Omental fat pad (tissue), 4 donors: ENCODE results near the gene ELN. TPM values are rescaled to one million over a fixed set of nuclear protein-coding genes. Genes with fewer than 3 reads are reported as not detected.

Source experiments
- ATAC-seq: fragments of 150-250 bp; one replicate; pipeline ENCODE4 v1.9.1; 2016; ENCODE audit warnings: mild to moderate bottlenecking, moderate library complexity; ENCODE audit not compliant: low FRiP score
- DNase-seq: peaks from one replicate; pipeline ENCODE4 v3.0.0-alpha.2; 2019; ENCODE audit warnings: low spot score
- CTCF ChIP-seq, 3 donors: fragments of 450-650 bp; IDR thresholded peaks; one replicate each; pipeline ENCODE4 v1.5.1; 2016 to 2017; ENCODE audit warnings: antibody characterized with exemption in 3 of 3, mild to moderate bottlenecking in 3 of 3, moderate library complexity in 2 of 3
- total RNA-seq, 4 donors: library from RNA; depleted of rRNA; stranded (reverse); fragments of >200 nt; gene quantifications; one replicate each; pipeline ENCODE4 v1.1.0, GENCODE V29; 2016

ELN gene
- total RNA-seq, 4 donors from 2014 or later, result 61.2 to 133 (median 83.8) TPM

DNA sequence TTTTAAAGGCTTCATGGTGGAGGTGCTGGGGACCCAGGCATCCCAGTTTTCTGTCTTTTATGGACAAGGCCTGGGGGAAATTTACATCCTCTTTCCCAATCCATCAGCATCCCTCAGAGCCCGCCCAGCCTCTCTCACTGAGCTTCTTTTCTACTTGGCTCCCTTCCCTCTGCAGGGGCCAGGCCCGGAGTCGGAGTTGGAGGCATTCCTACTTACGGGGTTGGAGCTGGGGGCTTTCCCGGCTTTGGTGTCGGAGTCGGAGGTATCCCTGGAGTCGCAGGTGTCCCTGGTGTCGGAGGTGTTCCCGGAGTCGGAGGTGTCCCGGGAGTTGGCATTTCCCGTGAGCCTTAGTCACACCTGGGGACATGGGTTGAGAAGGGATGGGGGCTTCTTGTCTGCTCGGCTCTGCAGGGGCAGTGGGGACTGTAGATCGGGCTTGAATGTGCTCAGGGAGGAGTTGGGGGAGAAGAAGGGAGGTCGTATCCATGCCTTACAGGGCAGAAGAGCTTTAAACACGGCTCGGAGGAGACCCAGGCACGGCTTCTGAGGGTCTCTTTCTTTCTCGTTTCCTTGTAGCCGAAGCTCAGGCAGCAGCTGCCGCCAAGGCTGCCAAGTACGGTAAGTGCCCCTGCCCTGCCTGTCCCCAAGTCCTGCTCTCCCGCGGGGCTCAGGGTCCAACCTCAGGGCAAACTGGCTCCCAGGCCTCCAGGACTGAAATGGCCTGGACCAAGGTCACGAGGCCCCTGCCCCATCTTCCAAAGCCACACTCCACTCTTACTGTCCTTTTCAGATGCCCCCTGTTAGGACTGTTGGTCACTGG, 28.3 kb downstream of the ELN start:
- ATAC-seq (no peak), DNase-seq (no peak)
- no peak for TF ChIP-seq CTCF (IDR thresholded peaks at IDR 0.05)

- TF ChIP-seq CTCF (IDR thresholded peaks at IDR 0.05), result no peak
- DNase-seq, result no peak
- ATAC-seq, result no peak
Observed at GRCh38 chr7:74057216-74057925, 29.4 kb downstream of the ELN start.

DNA sequence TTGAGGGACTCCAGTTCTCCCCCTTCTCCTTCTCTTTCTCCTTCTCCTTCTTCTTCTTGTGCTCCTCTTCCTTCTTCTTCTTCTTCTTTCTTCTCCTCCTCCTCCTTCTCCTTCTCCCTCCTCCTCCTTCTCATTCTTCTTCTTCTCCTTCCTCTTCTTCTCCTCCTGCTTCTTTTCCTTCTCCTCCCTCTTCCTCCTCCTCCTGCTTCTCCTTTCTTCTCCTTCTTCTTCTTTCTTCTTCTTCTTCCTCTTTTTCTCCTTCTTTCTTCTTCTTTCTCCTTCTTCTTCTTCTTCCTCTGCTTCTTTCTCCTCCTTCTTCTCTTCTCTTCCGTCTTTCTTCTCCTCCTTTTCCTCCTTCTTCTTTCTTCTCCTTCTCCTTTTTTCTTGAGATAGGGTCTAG, 30.0 kb downstream of the ELN start:
- no peak for DNase-seq
- ATAC-seq, result no peak
- no peak for TF ChIP-seq CTCF (IDR thresholded peaks at IDR 0.05)

DNA sequence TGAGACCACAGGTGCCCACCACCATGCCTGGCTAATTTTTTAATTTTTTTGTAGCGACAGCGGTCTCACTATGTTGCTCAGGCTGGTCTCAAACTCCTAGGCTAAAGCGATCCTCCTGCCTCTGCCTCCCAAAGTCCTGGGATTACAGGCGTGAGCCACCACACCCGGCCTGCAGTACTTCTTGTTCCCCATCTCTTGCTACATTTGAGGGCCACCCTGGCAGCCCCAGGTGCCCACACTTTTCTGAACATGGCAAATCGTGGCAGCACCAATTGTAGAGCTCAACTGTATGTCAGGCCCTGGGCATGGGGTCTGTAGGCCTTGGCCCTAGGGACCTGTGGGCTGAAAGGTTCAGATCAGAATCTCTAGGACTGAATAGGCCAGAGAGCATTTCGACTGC, 30.5 kb downstream of the ELN start:
- ATAC-seq, result no peak
- DNase-seq, result no peak
- no peak for TF ChIP-seq CTCF (IDR thresholded peaks at IDR 0.05)

- DNase-seq (no peak), ATAC-seq (no peak)
- TF ChIP-seq CTCF (IDR thresholded peaks at IDR 0.05), result no peak
Observed at GRCh38 chr7:74059037-74059436, 31.1 kb downstream of the ELN start.

GRCh38 chr7:74059681-74060588, 32.0 kb downstream of the ELN start:
- no peak for TF ChIP-seq CTCF (IDR thresholded peaks at IDR 0.05)
- ATAC-seq, result no peak
- DNase-seq, result no peak
